ENCODE results near the gene TRAPPC1.
"Not testable (repeated sequence)": the region's sequence is repeated elsewhere in the genome, so short reads cannot be mapped to it uniquely, and the experiment has no call there.

TRAPPC1 gene

GRCh38 chr17:7953266-7953665 lies 21.5 kb upstream of the TRAPPC1 start:
- DNase-seq, H3K27me3 Mint-ChIP-seq, H3K9me3 Mint-ChIP-seq, H3K4me3 Mint-ChIP-seq, H3K27ac Mint-ChIP-seq: not testable (repeated sequence)
- H3K4me1 Mint-ChIP-seq = peaks cover 42% of the 10 kb centered on the region
- H3K36me3 Mint-ChIP-seq = peaks cover 22% of the 10 kb centered on the region
- CTCF ChIA-PET = interaction anchor here (0.6 to 1.8 kb wide), 3 partner anchors 20 to 287 kb away, joined by 3 to 4 read pairs (median 3); no protein-coding TSS in a partner anchor

GRCh38 chr17:7951143-7951792 lies 19.5 kb upstream of the TRAPPC1 start:
- peaks cover 39% of the 10 kb centered on the region for H3K36me3 Mint-ChIP-seq
- H3K27me3 Mint-ChIP-seq = no peaks in the 10 kb centered on the region
- H3K27ac Mint-ChIP-seq = peak overlapping the region; percentile 86
- H3K9me3 Mint-ChIP-seq = no peaks in the 10 kb centered on the region
- H3K4me3 Mint-ChIP-seq = peak overlapping the region; percentile 0
- CTCF ChIA-PET = no interaction called here
- DNase-seq = peak; percentile 72
- H3K4me1 Mint-ChIP-seq = peaks cover 45% of the 10 kb centered on the region

DNA sequence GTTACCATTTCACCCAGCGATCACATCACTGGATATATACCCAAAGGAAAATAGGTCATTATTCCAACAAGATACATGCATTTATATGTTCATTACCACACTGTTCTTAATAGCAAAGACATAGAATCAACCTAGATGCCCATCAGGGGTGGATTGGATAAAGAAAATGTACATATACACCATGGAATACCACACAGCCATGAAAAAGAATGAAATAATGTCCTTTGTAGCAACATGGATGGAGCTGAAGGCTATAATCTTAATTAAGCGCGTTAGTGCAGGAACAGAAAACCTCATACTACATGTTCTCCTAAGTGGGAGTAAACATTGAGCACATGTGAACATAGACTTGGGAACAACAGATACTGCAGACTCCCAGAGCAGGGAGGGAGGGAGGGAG lies 18.8 kb upstream of the TRAPPC1 start:
- Mint-ChIP-seq H3K4me3 (no peak overlapping the region), H3K27ac (peak overlapping the region; percentile 86), H3K27me3 (no peaks in the 10 kb centered on the region), H3K36me3 (peaks cover 46% of the 10 kb centered on the region), H3K9me3 (no peaks in the 10 kb centered on the region), H3K4me1 (peaks cover 47% of the 10 kb centered on the region)
- CTCF ChIA-PET = interaction anchor here (0.5 kb wide), 1 partner anchor 31 kb away, joined by 3 read pairs; no protein-coding TSS in a partner anchor
- DNase-seq = no peak

- no peak for DNase-seq
- H3K27me3 Mint-ChIP-seq = no peaks in the 10 kb centered on the region
- CTCF ChIA-PET = interaction anchor here (4.3 kb wide), 1 partner anchor 15 kb away, joined by 21 read pairs; the partner anchor contains the start of genes CNTROB and TRAPPC1
- H3K4me1 Mint-ChIP-seq = peaks cover 34% of the 10 kb centered on the region
- H3K27ac Mint-ChIP-seq = no peak overlapping the region
- H3K4me3 Mint-ChIP-seq = no peak overlapping the region
- no peaks in the 10 kb centered on the region for H3K9me3 Mint-ChIP-seq
- H3K36me3 Mint-ChIP-seq = peaks cover 68% of the 10 kb centered on the region
These were observed 15.9 kb upstream of the TRAPPC1 start for GRCh38 chr17:7947651-7948050.

DNA sequence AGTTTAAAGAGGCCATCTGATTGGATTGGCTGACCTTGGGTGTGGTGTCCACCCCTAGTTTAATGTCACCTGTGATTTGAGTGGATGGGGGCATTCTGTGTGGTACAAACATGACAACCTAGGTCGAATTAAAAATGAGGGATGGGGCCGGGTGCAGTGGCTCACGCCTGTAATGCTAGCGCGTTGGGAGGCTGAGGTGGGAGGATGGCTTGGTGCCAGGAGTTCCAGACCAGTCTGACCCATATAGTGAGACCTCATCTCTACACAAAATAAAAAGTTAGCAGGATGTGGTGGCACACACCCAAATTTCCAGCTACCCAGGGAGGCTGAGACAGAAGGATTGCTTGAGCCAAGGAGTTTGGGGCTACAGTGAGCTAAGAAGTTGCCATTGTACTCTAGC lies 14.7 kb upstream of the TRAPPC1 start:
- Mint-ChIP-seq H3K36me3 (peaks cover 76% of the 10 kb centered on the region), H3K4me3 (no peak overlapping the region), H3K9me3 (no peaks in the 10 kb centered on the region), H3K27ac (no peak overlapping the region), H3K4me1 (peaks cover 24% of the 10 kb centered on the region), H3K27me3 (no peaks in the 10 kb centered on the region)
- no peak for DNase-seq
- CTCF ChIA-PET = interaction anchor here (3.9 to 4.3 kb wide), 2 partner anchors 14 to 42 kb away, joined by 14 to 21 read pairs; partner anchors contain the start of genes CNTROB and TRAPPC1

DNA sequence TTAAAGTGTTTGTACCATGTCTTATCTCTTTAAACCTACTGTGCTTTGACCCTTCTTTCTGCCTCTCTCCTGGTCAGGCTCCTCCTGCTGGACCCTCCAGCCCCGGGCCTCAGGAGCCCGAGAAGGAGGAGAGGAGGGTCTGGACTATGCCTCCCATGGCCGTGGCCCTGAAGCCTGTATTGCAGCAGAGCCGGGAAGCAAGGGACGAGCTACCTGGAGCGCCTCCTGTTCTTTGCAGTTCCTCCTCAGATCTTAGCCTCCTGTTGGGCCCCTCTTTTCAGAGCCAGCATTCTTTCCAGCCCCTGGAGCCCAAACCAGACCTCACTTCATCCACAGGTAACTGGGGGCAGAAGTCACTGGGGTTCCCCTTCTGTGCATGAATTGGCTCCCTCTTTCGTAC lies 13.9 kb upstream of the TRAPPC1 start:
- no peak overlapping the region for H3K4me3 Mint-ChIP-seq
- H3K9me3 Mint-ChIP-seq = no peaks in the 10 kb centered on the region
- no peaks in the 10 kb centered on the region for H3K27me3 Mint-ChIP-seq
- H3K36me3 Mint-ChIP-seq = peaks cover 81% of the 10 kb centered on the region
- DNase-seq = no peak
- CTCF ChIA-PET = interaction anchor here (3.9 to 4.3 kb wide), 2 partner anchors 13 to 43 kb away, joined by 14 to 21 read pairs; partner anchors contain the start of genes CNTROB and TRAPPC1
- peaks cover 17% of the 10 kb centered on the region for H3K4me1 Mint-ChIP-seq
- peak overlapping the region; percentile 28 for H3K27ac Mint-ChIP-seq

DNA sequence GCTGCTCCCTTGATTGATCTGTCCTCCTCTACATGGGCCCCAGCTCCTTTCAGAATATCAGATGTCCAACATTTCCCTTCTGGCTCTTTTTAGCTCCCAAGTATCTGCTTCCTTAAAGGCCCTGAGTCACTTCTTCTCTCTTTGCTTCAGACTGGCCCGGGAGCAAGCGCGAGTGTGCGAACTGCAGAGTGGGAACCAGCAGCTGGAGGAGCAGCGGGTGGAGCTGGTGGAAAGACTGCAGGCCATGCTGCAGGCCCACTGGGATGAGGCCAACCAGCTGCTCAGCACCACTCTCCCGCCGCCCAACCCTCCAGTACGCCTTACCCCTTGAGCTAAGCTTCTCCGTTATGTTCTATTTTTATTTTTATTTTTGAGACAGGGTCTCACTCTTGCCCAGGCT lies 12.6 kb upstream of the TRAPPC1 start:
- Mint-ChIP-seq H3K4me3 (no peak overlapping the region), H3K27me3 (no peaks in the 10 kb centered on the region), H3K36me3 (peaks cover 82% of the 10 kb centered on the region)

DNA sequence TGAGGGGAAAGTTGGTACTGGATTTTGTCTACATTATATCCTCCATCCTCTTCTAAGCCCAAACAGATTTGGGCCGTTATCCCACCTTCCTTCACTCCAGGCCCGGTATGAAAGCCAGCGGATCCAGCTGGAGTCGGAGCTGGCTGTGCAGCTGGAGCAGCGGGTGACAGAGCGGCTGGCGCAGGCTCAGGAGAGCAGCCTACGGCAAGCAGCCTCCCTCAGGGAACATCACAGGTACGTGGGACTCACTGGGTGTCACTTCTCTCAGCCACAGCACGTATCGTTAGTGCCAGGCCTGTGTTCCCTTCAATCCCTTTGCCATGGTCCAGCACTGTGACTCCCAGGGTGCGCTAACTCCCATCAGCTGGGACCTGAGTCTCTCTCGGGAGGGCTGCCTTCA lies 11.5 kb upstream of the TRAPPC1 start:
- Mint-ChIP-seq H3K27ac (no peak overlapping the region), H3K27me3 (no peaks in the 10 kb centered on the region), H3K36me3 (peaks cover 76% of the 10 kb centered on the region), H3K9me3 (no peaks in the 10 kb centered on the region), H3K4me1 (peaks cover 5% of the 10 kb centered on the region), H3K4me3 (no peak overlapping the region)
- DNase-seq = no peak
- CTCF ChIA-PET = interaction anchor here (3.9 kb wide), 1 partner anchor 45 kb away, joined by 14 read pairs; no protein-coding TSS in a partner anchor

More for the DNA sequence above, 12.6 kb upstream of the TRAPPC1 start:
- Mint-ChIP-seq H3K4me1 (peaks cover 7% of the 10 kb centered on the region), H3K27ac (no peak overlapping the region), H3K9me3 (no peaks in the 10 kb centered on the region)
- no peak for DNase-seq
- CTCF ChIA-PET = interaction anchor here (0.6 to 4.3 kb wide), 4 partner anchors 11 to 87 kb away, joined by 3 to 21 read pairs (median 8); partner anchors contain the start of genes CNTROB, NAA38 and TRAPPC1

- Mint-ChIP-seq H3K4me3 (no peak overlapping the region), H3K9me3 (no peaks in the 10 kb centered on the region), H3K27me3 (no peaks in the 10 kb centered on the region), H3K4me1 (peaks cover 6% of the 10 kb centered on the region), H3K27ac (no peak overlapping the region), H3K36me3 (peaks cover 69% of the 10 kb centered on the region)
- no peak for DNase-seq
- CTCF ChIA-PET = interaction anchor here (0.9 to 2.0 kb wide), 4 partner anchors 9 to 77 kb away, joined by 4 to 8 read pairs (median 6); partner anchors contain the start of genes CNTROB and TRAPPC1
These were observed 9.0 kb upstream of the TRAPPC1 start for GRCh38 chr17:7940743-7941142.

DNA sequence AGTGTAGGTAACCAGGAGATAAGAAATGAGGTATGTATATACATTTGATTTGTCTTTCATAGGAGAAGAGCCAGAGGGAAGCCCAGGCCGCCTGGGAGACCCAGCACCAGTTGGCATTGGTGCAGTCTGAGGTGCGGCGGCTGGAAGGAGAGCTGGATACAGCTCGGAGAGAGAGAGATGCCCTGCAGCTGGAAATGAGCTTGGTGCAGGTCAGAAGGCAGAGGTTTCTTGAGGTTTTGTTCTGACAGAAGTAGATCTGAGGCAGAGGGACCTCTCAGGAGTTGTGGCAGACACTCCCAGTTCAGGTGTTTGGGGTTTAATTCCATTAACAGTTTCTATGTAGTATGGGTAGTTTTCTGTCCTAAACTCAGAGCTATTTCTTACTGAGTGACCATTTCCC lies 8.3 kb upstream of the TRAPPC1 start:
- Mint-ChIP-seq H3K36me3 (peaks cover 68% of the 10 kb centered on the region), H3K9me3 (no peaks in the 10 kb centered on the region), H3K27ac (no peak overlapping the region), H3K4me3 (no peak overlapping the region), H3K4me1 (peaks cover 10% of the 10 kb centered on the region), H3K27me3 (no peaks in the 10 kb centered on the region)
- CTCF ChIA-PET = interaction anchor here (0.9 to 2.0 kb wide), 4 partner anchors 8 to 76 kb away, joined by 4 to 8 read pairs (median 6); partner anchors contain the start of genes CNTROB and TRAPPC1
- no peak for DNase-seq

GRCh38 chr17:7935859-7936258 lies 4.1 kb upstream of the TRAPPC1 start:
- Mint-ChIP-seq H3K27me3 (no peaks in the 10 kb centered on the region), H3K4me3 (no peak overlapping the region)

GRCh38 chr17:7932949-7933348 lies 1.2 kb upstream of the TRAPPC1 start:
- Mint-ChIP-seq H3K36me3 (peaks cover 42% of the 10 kb centered on the region), H3K9me3 (no peaks in the 10 kb centered on the region), H3K27ac (peak overlapping the region; percentile 95), H3K4me1 (peaks cover 52% of the 10 kb centered on the region), H3K4me3 (peak overlapping the region; percentile 91), H3K27me3 (no peaks in the 10 kb centered on the region)
- DNase-seq = peak; percentile 55
- CTCF ChIA-PET = interaction anchor here (0.5 to 3.9 kb wide), 21 partner anchors 7 to 299 kb away, joined by 3 to 33 read pairs (median 4); partner anchors contain the start of genes NAA38 and RNF227

More at GRCh38 chr17:7935859-7936258, 4.1 kb upstream of the TRAPPC1 start:
- DNase-seq = no peak
- Mint-ChIP-seq H3K9me3 (no peaks in the 10 kb centered on the region), H3K4me1 (peaks cover 39% of the 10 kb centered on the region), H3K27ac (no peak overlapping the region), H3K36me3 (peaks cover 47% of the 10 kb centered on the region)
- CTCF ChIA-PET = interaction anchor here (1.1 to 1.2 kb wide), 2 partner anchors 54 to 102 kb away, joined by 3 to 4 read pairs; partner anchors contain the start of gene KDM6B

DNA sequence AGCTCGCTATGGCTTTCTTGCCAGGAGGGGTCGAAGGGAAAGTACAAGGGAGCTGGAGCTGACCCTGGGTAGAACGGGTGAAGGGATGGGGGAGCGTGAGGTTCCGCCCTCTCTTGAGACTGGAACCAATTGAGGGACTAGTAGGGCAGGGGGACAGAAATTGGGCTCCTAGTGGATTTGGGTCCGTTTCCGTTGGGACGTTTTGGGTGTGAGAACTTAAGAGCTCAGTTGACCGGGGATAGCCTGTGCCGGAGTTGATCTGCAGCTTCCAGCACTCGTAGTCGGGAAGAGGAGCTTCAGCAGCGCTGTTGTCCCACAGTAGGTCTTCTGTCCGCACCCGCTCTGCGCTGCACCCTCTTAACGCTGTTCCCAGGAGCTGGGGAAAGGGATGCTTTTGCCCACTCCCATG lies 741 bp upstream of the TRAPPC1 start:
- Mint-ChIP-seq H3K4me3 (peak overlapping the region; percentile 91), H3K4me1 (peaks cover 53% of the 10 kb centered on the region), H3K36me3 (peaks cover 43% of the 10 kb centered on the region), H3K27ac (peak overlapping the region; percentile 95), H3K9me3 (no peaks in the 10 kb centered on the region), H3K27me3 (no peaks in the 10 kb centered on the region)
- CTCF ChIA-PET = interaction anchor here (0.5 to 3.9 kb wide), 21 partner anchors 8 to 299 kb away, joined by 3 to 33 read pairs (median 4); partner anchors contain the start of genes NAA38 and RNF227
- peak; percentile 53 for DNase-seq

GRCh38 chr17:7930841-7931631 lies 710 bp downstream of the TRAPPC1 start:
- H3K9me3 Mint-ChIP-seq = no peaks in the 10 kb centered on the region
- CTCF ChIA-PET = interaction anchor here (0.8 to 3.8 kb wide), 9 partner anchors 9 to 244 kb away, joined by 3 to 28 read pairs (median 6); partner anchors contain the start of genes RNF227 and TP53
- H3K36me3 Mint-ChIP-seq = peaks cover 34% of the 10 kb centered on the region
- H3K27ac Mint-ChIP-seq = peak overlapping the region; percentile 95
- peaks cover 50% of the 10 kb centered on the region for H3K4me1 Mint-ChIP-seq
- no peaks in the 10 kb centered on the region for H3K27me3 Mint-ChIP-seq
- peak overlapping the region; percentile 91 for H3K4me3 Mint-ChIP-seq
- DNase-seq = no peak
